IMR-90 (cell line): ENCODE results near the gene DCST2. TPM values are rescaled to one million over a fixed set of nuclear protein-coding genes. Genes with fewer than 3 reads are reported as not detected.

Source experiments
- ATAC-seq: fragments of 200-7000 bp; cut with Tn5 transposase; 2 replicates; pipeline ENCODE4 v1.9.1; 2020; ENCODE audit warnings: low read depth, mild to moderate bottlenecking, moderate library complexity
- BruUV-seq: library from RNA; stranded (reverse); fragments of 400-500 nt; replicated peaks from 2 replicates; lab custom pipeline; 2021; lab: Mats Ljungman, UMichigan
- CTCF ChIA-PET: fragments of 300-600 bp; formaldehyde crosslinking; extraction: SDS; loops from one replicate; lab custom pipeline; 2021; ENCODE audit warnings: antibody characterized with exemption; lab: Yijun Ruan, JAX
- POLR2A ChIA-PET: fragments of 300-600 bp; sonication (Branson Sonifier 250); formaldehyde crosslinking; loops from one replicate; lab custom pipeline; 2022; ENCODE audit warnings: antibody characterized with exemption; ENCODE audit not compliant: unreplicated experiment; lab: Charles Lee
- DNase-seq: peaks from one replicate; pipeline ENCODE4 v3.0.0; 2013
- H2AFZ ChIP-seq: replicated peaks from 2 replicates; pipeline ENCODE3; 2013; ENCODE audit warnings: low read length, mild to moderate bottlenecking; ENCODE audit not compliant: poor library complexity
- H2AK5ac ChIP-seq: 2 replicates; pipeline ENCODE4 v1.6.1; 2013; ENCODE audit warnings: low read depth, low read length, inconsistent platforms
- H2AK9ac ChIP-seq: replicated peaks from 2 replicates; pipeline ENCODE3; 2013; ENCODE audit warnings: mild to moderate bottlenecking, low read depth, low read length, moderate library complexity; ENCODE audit not compliant: poor library complexity
- H2BK120ac ChIP-seq: 2 replicates; pipeline ENCODE4 v1.6.1; 2013; ENCODE audit warnings: low read depth, low read length, inconsistent platforms
- H2BK15ac ChIP-seq: 3 replicates; pipeline ENCODE4 v1.6.1; 2013; ENCODE audit warnings: low read depth, low read length, inconsistent platforms
- H2BK20ac ChIP-seq: 2 replicates; pipeline ENCODE4 v1.6.1; 2013; ENCODE audit warnings: low read depth, mild to moderate bottlenecking, inconsistent platforms, low read length, moderate library complexity
- H2BK5ac ChIP-seq: 2 replicates; pipeline ENCODE4 v1.6.1; 2013; ENCODE audit warnings: mild to moderate bottlenecking, low read depth, low read length, inconsistent platforms; ENCODE audit not compliant: poor library complexity, severe bottlenecking
- H3K14ac ChIP-seq: replicated peaks from 2 replicates; pipeline ENCODE4 v1.6.1; 2013; ENCODE audit warnings: low read depth, low read length, inconsistent platforms
- H3K18ac ChIP-seq: 2 replicates; pipeline ENCODE4 v1.6.1; 2013; ENCODE audit warnings: low read depth, low read length, control low read depth
- H3K23ac ChIP-seq: 2 replicates; pipeline ENCODE4 v1.6.1; 2013; ENCODE audit warnings: low read depth, low read length, inconsistent platforms
- H3K27ac ChIP-seq: 2 replicates; pipeline ENCODE4 v1.5.1; 2013; ENCODE audit warnings: mild to moderate bottlenecking, control low read depth, low read length; ENCODE audit not compliant: insufficient read depth
- H3K27me3 ChIP-seq: 2 replicates; pipeline ENCODE4 v1.6.1; 2013; ENCODE audit warnings: low read length; ENCODE audit not compliant: control insufficient read depth, insufficient read depth
- H3K36me3 ChIP-seq: 2 replicates; pipeline ENCODE4 v1.6.1; 2013; ENCODE audit warnings: low read length, mixed read lengths; ENCODE audit not compliant: control insufficient read depth, insufficient read depth
- H3K4ac ChIP-seq: 2 replicates; pipeline ENCODE4 v1.6.1; 2013; ENCODE audit warnings: low read depth, low read length, inconsistent platforms
- H3K4me1 ChIP-seq: 2 replicates; pipeline ENCODE4 v1.6.1; 2013; ENCODE audit warnings: low read length, mixed read lengths; ENCODE audit not compliant: control insufficient read depth, insufficient read depth
- H3K4me2 ChIP-seq: 2 replicates; pipeline ENCODE4 v1.6.1; 2013; ENCODE audit warnings: low read depth, mild to moderate bottlenecking, control low read depth, low read length, moderate library complexity
- H3K4me3 ChIP-seq: 2 replicates; pipeline ENCODE4 v1.5.1; 2013; ENCODE audit warnings: low read depth, mild to moderate bottlenecking, control low read depth, low read length, moderate library complexity; ENCODE audit not compliant: insufficient read depth
- H3K56ac ChIP-seq: 2 replicates; pipeline ENCODE4 v1.6.1; 2013; ENCODE audit warnings: low read length, inconsistent platforms; ENCODE audit not compliant: insufficient read depth; ENCODE audit errors: extremely low read depth
- H3K79me1 ChIP-seq, 2 experiments: 2 replicates each; pipeline ENCODE4 v1.6.1; 2013; ENCODE audit warnings: low read length in 2 of 2, inconsistent platforms in 1 of 2, low read depth in 1 of 2
- H3K9ac ChIP-seq: 2 replicates; pipeline ENCODE4 v1.6.1; 2013; ENCODE audit warnings: low read depth, low read length, control low read depth
- H3K9me1 ChIP-seq: 2 replicates; pipeline ENCODE4 v1.6.1; 2013; ENCODE audit warnings: low read length, inconsistent platforms; ENCODE audit not compliant: insufficient read depth
- H3K9me3 ChIP-seq: 2 replicates; pipeline ENCODE4 v1.6.1; 2013; ENCODE audit warnings: low read length; ENCODE audit not compliant: control insufficient read depth, insufficient read depth
- H4K20me1 ChIP-seq: 2 replicates; pipeline ENCODE4 v1.6.1; 2013; ENCODE audit warnings: low read length, inconsistent platforms; ENCODE audit not compliant: insufficient read depth
- H4K5ac ChIP-seq: 2 replicates; pipeline ENCODE4 v1.6.1; 2013; ENCODE audit warnings: mild to moderate bottlenecking, low read depth, low read length, control low read depth
- H4K8ac ChIP-seq, 2 experiments: 2 replicates each; pipeline ENCODE4 v1.6.1; 2013; ENCODE audit warnings: low read depth in 2 of 2, low read length in 2 of 2, control low read depth in 1 of 2, inconsistent platforms in 1 of 2
- H4K91ac ChIP-seq: 2 replicates; pipeline ENCODE4 v1.6.1; 2013; ENCODE audit warnings: low read depth, low read length, inconsistent platforms; ENCODE audit not compliant: insufficient read depth
- BHLHE40 ChIP-seq: fragments of 150-350 bp; IDR thresholded peaks from 2 replicates; pipeline ENCODE4 v1.6.1; 2016; ENCODE audit warnings: mild to moderate bottlenecking, low read depth, low read length
- CEBPB ChIP-seq: IDR thresholded peaks from 2 replicates; pipeline ENCODE4 v1.6.1; 2012; ENCODE audit warnings: low read depth, low read length, improper control_type of control experiment
- CHD1 ChIP-seq: IDR thresholded peaks from 2 replicates; pipeline ENCODE4 v1.6.1; 2012; ENCODE audit warnings: low read depth, low read length, improper control_type of control experiment
- CTCF ChIP-seq: conservative IDR thresholded peaks from 2 replicates; pipeline ENCODE4 v1.5.1; 2012; ENCODE audit warnings: mild to moderate bottlenecking, low read depth, low read length, improper control_type of control experiment
- FOS ChIP-seq: fragments of 150-350 bp; IDR thresholded peaks from 2 replicates; pipeline ENCODE4 v1.6.1; 2016; ENCODE audit warnings: low read depth, low read length
- MAFK ChIP-seq: IDR thresholded peaks from 2 replicates; pipeline ENCODE4 v1.6.1; 2012; ENCODE audit warnings: low read depth, low read length, improper control_type of control experiment
- MAZ ChIP-seq: IDR thresholded peaks from 2 replicates; pipeline ENCODE4 v1.6.1; 2012; ENCODE audit warnings: low read depth, mild to moderate bottlenecking, low read length, improper control_type of control experiment, moderate library complexity, borderline replicate concordance
- MXI1 ChIP-seq: IDR thresholded peaks from 2 replicates; pipeline ENCODE4 v1.6.1; 2012; ENCODE audit warnings: low read depth, mild to moderate bottlenecking, low read length, moderate library complexity, borderline replicate concordance
- POLR2A ChIP-seq: IDR thresholded peaks from 2 replicates; pipeline ENCODE4 v1.6.1; 2012; ENCODE audit warnings: mild to moderate bottlenecking, low read depth, low read length
- RCOR1 ChIP-seq: IDR thresholded peaks from 2 replicates; pipeline ENCODE4 v1.6.1; 2012; ENCODE audit warnings: mild to moderate bottlenecking, low read length, improper control_type of control experiment; ENCODE audit not compliant: insufficient replicate concordance
- RFX5 ChIP-seq: IDR thresholded peaks from 2 replicates; pipeline ENCODE4 v1.8.0; 2012; ENCODE audit warnings: low read depth, mild to moderate bottlenecking, low read length, moderate library complexity
- SMC3 ChIP-seq: fragments of 150-350 bp; IDR thresholded peaks from 2 replicates; pipeline ENCODE4 v1.6.1; 2016; ENCODE audit warnings: low read depth, mild to moderate bottlenecking, antibody characterized with exemption, low read length, moderate library complexity
- USF2 ChIP-seq: fragments of 150-350 bp; IDR thresholded peaks from 2 replicates; pipeline ENCODE4 v1.6.1; 2017; ENCODE audit warnings: mild to moderate bottlenecking, antibody characterized with exemption, low read length, low read depth
- WGBS, 2 experiments: methylation state at CpG; one replicate each; pipeline versions ENCODE4 v1.1.5 to v1.1.7; 2013; ENCODE audit warnings: missing lambda C conversion rate in 2 of 2; ENCODE audit not compliant: insufficient read length in 1 of 2; ENCODE audit errors: extremely low coverage in 2 of 2; 5-methylcytosine and 5-hydroxymethylcytosine counted together
- dilution Hi-C: fragments of 300-500 bp; cut with HindIII; formaldehyde crosslinking; loops from one replicate; pipeline ENCODE4 v1.14.3; 2018; ENCODE audit warnings: low sequenced_read_pairs; ENCODE audit not compliant: unreplicated experiment
- in situ Hi-C: fragments of 300-500 bp; cut with MboI; formaldehyde crosslinking; loops from 3 replicates; pipeline ENCODE4 v1.14.3; 2019; ENCODE audit warnings: low sequenced_read_pairs, inconsistent platforms, mixed read lengths
- intact Hi-C: fragments of 100-400 bp; cut with micrococcal nuclease; formaldehyde crosslinking; loops from 2 replicates; pipeline ENCODE4 v1.10.0; 2022
- polyA plus RNA-seq, 3 experiments: library from polyadenylated mRNA; depleted of rRNA; stranded (reverse); fragments of >200 nt; gene quantifications; 2 replicates each; pipeline ENCODE4 v1.2.3, GENCODE V29; 2012; ENCODE audit warnings: low replicate concordance in 1 of 3
- total RNA-seq: library from RNA; depleted of rRNA; stranded (reverse); fragments of >200 nt; gene quantifications from 2 replicates; pipeline ENCODE4 v1.2.3, GENCODE V29; 2012

DCST2 gene
- total and polyA plus RNA-seq, 2 of the 4 experiments (the other 2 are of a cell fraction): 0.14 TPM; not detected in 1

GRCh38 chr1:155037043-155037442 lies 3.5 kb upstream of the DCST2 start:
- Histone ChIP-seq H3K27me3 (peaks cover 42% of the 10 kb centered on the region), H3K14ac (no peak overlapping the region), H3K23ac (no peak overlapping the region), H3K9ac (no peak overlapping the region), H2BK20ac (no peak overlapping the region), H3K9me3 (no peaks in the 10 kb centered on the region), H3K4me1 (peaks cover 1% of the 10 kb centered on the region; the same call in 1 of the 2 replicates), H3K4ac (no peak overlapping the region), H4K8ac (no peak overlapping the region), H4K91ac (no peak overlapping the region), H3K4me2 (no peak overlapping the region), H2BK5ac (no peak overlapping the region), H3K4me3 (no peak overlapping the region), H4K20me1 (no peaks in the 10 kb centered on the region), H3K9me1 (peaks cover 6% of the 10 kb centered on the region; the same call in 1 of the 2 replicates), H2AFZ (no peak overlapping the region), H4K5ac (no peak overlapping the region), H2BK120ac (no peak overlapping the region), H3K18ac (no peak overlapping the region), H2AK9ac (no peak overlapping the region), H3K27ac (no peak overlapping the region), H3K79me1 (no peaks in the 10 kb centered on the region), H2AK5ac (no peak overlapping the region), H2BK15ac (no peak overlapping the region), H3K36me3 (no peaks in the 10 kb centered on the region), H3K56ac (no peak overlapping the region)
- POLR2A ChIA-PET: no interaction called here
- CTCF ChIA-PET: no interaction called here
- no TSS peak for BruUV-seq
- no peak for ATAC-seq
- dilution Hi-C loops: no loop called here
- WGBS, 2 experiments: 43% methylated on average over 1 of the region's 3 CpGs; no CpG with 5 or more reads in 1 of the 2 experiments
- in situ Hi-C loops: no loop called here
- no peak for DNase-seq
- intact Hi-C loops: no loop called here
- TF ChIP-seq CEBPB: no peak
- TF ChIP-seq MAZ: no peak
- no peak for TF ChIP-seq FOS
- no peak for TF ChIP-seq SMC3
- TF ChIP-seq MAFK: no peak
- TF ChIP-seq BHLHE40: no peak
- no peak for TF ChIP-seq CHD1
- TF ChIP-seq MXI1: no peak
- no peak for TF ChIP-seq CTCF
- no peak for TF ChIP-seq RCOR1
- TF ChIP-seq POLR2A: no peak
- TF ChIP-seq USF2: no peak
- no peak for TF ChIP-seq RFX5
